Eye (tissue), 1 donor: ENCODE data around the gene BNC2.
"Not testable (repeated sequence)": the region's sequence is repeated elsewhere in the genome, so short reads cannot be mapped to it uniquely, and the experiment has no call there.

Experiments
- DNase-seq: peaks from one replicate; pipeline ENCODE4 v3.0.0-alpha.2; 2015

BNC2 gene

GRCh38 chr9:16484180-16484579 lies 386.3 kb downstream of the BNC2 start:
- DNase-seq, result peak; percentile 19

DNA sequence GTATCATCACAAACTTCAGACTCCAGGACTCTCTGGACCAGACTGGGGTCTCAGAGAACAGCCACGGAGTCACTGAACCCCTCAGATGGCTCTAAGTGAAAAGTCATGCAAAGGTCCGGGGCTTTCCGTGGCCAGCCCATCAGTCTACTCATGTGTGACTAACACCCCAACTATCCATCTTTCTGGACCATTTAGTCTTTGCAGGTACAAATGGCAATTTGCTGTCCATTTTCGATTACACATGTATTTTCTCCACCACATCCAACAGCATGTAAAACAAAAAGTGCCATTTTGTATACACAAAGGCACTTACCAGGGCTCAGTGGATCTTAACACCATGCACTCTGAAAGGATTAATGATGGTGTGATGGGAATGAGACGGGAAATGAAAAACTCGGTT lies 387.7 kb downstream of the BNC2 start:
- no peak for DNase-seq

DNA sequence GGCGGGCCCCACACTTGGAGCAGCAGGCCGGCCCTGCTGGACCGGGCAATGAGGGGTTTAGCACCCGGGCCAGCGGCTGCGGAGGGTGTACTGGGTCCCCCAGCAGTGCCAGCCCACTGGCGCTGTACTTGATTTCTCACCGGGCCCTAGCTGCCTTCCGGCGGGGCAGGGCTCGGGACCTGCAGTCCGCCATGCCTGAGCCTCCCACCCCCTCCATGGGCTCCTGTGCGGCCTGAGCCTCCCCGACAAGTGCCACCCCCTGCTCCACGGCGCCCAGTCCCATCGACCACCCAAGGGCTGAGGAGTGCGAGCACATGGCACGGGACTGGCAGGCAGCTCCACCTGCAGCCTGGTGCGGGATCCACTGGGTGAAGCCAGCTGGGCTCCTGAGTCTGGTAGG lies 389.9 kb downstream of the BNC2 start:
- DNase-seq, result not testable (repeated sequence)

GRCh38 chr9:16475996-16476395 lies 394.5 kb downstream of the BNC2 start:
- no peak for DNase-seq

DNA sequence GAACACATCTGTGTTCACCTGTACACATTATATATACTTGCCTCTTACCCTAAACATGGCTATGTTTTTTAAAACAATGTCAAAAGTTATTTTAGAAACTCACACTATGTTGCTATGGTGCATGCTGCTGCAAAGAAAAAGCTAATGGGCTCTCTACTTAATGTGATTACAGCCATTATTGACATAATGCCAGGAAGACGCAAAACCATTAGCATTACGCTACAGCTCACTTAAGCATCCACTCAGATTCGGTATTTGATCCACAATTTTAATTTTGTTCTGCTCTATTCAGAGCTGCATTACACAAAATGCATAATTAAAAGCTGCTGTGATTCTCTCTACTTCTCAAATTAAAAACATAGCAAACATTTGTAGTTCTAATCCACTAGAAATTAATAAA lies 395.2 kb downstream of the BNC2 start:
- DNase-seq, result no peak

DNA sequence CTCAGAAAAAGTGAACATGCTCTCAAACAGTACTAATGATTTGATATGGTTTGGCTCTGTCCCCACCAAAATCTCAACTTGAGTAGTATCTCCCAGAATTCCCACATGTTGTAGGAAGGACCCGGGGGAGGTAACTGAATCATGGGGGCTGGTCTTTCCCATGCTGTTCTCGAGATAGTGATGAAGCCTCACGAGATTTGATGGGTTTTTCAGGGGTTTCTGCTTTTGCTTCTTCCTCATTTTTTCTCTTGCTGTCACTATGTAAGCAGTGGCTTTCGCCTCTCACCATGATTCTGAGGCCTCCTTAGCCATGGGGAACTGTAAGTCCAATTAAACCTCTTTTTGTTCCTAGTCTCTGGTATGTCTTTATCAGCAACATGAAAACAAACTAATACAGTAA lies 401.3 kb downstream of the BNC2 start:
- no peak for DNase-seq

DNA sequence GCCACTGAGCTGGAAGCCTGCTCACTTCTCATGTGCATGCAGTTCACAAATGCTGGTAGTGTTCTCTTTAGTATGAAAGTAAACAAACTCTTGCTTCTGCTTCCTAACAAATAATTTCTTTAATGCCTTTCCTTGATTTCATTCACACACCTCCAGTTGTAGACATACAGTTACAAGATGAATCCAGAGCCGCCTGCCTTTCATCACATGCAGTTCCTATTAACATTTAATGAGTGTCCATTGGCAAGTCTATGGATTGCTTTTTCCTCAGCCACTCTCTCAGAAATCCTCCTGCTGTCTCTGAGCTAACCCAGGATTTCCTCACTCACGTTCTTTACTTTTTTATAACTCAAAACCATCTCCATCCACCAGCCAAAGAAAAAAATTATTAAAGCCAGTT lies 408.6 kb downstream of the BNC2 start:
- DNase-seq, result peak; percentile 24

GRCh38 chr9:16461137-16461840 lies 409.2 kb downstream of the BNC2 start:
- peak; percentile 32 for DNase-seq

GRCh38 chr9:16460696-16461095 lies 409.8 kb downstream of the BNC2 start:
- no peak for DNase-seq

- DNase-seq, result peak; percentile 26
Measured at GRCh38 chr9:16459421-16460148, 410.9 kb downstream of the BNC2 start.

GRCh38 chr9:16458696-16459420 lies 411.6 kb downstream of the BNC2 start:
- peak; percentile 23 for DNase-seq

DNA sequence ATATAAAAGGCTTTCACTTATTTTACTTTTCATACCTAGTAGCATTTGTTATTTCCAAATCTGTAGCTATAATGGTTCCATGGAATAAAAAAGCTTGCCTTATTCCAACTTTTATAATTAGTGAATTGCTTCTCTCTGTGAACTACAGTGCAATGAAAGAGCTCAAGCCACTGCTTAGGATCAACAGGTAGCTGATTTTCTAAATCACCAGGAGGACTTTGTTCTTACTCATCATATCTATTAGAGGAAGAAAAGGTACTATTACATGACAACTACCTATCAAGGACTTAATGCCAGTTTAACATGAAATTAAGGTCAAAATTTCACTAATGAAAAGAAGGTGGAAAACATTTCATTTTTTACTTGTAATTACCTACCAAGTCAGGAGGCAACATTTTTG lies 414.6 kb downstream of the BNC2 start:
- DNase-seq, result no peak

- DNase-seq, result no peak
Measured at GRCh38 chr9:16453390-16453789, 417.1 kb downstream of the BNC2 start.

- DNase-seq, result no peak
Measured at GRCh38 chr9:16450578-16450977, 419.9 kb downstream of the BNC2 start.

- no peak for DNase-seq
Measured at GRCh38 chr9:16450043-16450442, 420.4 kb downstream of the BNC2 start.

DNA sequence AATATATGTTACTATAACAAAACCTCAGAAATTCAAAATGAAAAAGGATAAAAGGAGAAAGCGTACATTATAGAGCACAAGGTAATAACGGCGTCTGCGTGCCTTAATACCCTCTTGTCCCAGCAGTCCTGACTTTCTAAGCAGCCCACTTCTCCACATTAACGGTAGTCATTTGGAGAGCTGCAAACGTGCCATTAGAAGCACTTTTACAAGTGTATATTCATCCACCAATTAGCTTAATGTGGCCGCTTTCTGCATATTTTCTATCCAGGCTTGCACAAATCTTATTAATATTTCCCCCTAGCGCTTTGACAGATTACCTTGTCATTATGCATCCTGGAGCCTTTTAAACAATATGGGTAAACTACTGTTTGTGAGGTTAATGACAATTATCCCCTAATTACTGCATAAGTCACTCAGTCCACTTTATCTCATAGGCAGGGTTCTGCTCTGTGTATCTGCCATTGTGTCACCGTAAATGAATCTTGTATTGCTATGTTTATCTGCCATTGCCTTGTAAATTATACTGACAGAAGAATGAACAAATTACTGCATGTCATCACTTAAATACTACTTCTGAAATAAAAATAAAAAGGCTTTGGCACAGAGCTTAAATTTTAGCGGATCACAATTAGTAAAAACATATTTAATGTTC lies 421.3 kb downstream of the BNC2 start:
- no peak for DNase-seq

- no peak for DNase-seq
Measured at GRCh38 chr9:16447946-16448345, 422.5 kb downstream of the BNC2 start.

- DNase-seq, result no peak
Measured at GRCh38 chr9:16446636-16447035, 423.8 kb downstream of the BNC2 start.

GRCh38 chr9:16445141-16445920 lies 425.1 kb downstream of the BNC2 start:
- no peak for DNase-seq

- DNase-seq, result no peak
Measured at GRCh38 chr9:16442622-16443021, 427.8 kb downstream of the BNC2 start.

DNA sequence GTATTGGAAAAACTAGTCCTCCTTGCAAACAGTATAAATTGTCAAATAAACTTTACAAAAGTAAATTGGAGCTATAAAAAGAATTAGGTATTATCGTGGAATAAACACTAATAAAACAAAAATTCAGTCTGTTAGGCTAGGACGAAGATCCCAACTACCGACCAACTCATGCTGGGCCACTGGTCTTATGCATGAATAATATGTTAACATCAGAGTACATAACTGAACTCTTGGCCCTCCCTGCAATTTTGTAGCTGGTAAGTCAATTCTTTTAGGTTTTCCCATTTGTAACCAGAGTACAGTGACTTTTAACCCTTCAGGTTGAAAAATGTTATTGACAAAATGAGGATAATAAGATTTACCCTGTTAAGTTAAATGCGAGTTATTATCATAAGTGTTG lies 428.7 kb downstream of the BNC2 start:
- DNase-seq, result no peak

GRCh38 chr9:16438831-16439230 lies 431.6 kb downstream of the BNC2 start:
- DNase-seq, result not testable (repeated sequence)

DNA sequence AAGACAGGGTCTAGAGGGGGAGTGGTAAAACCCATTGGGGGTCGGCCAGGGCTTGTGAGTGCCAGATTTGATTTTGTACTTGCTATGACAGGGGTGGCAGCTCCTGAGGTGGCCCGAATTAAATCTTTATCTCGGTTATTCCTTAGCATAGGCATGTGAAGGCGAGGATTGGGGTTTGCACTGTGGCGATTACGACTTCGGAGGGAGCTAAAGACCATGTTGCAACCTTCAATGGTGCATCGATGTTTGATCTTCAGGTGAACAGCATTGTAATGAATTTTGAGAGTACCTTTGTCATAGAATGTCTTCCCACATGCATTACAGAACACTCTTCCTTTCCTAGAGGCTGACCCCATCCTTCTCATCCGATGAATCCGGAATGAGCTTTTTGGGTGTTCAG lies 433.9 kb downstream of the BNC2 start:
- no peak for DNase-seq
